H1 (cell line): Measurements from ENCODE around the gene STKLD1. TPM values are rescaled to one million over a fixed set of nuclear protein-coding genes. Genes with fewer than 3 reads are reported as not detected.

Experiments used
- CTCF ChIA-PET: fragments of 300-600 bp; sonication (Branson Sonifier 250); formaldehyde crosslinking; loops from one replicate; lab custom pipeline; 2021; ENCODE audit not compliant: partially characterized antibody; lab: Charles Lee
- POLR2A ChIA-PET: fragments of 300-600 bp; sonication (Branson Sonifier 250); formaldehyde crosslinking; loops from one replicate; lab custom pipeline; 2021; ENCODE audit warnings: inconsistent platforms; ENCODE audit not compliant: partially characterized antibody; lab: Charles Lee
- DNase-seq, 2 experiments: peaks; one replicate each; pipeline versions ENCODE4 v3.0.0 to v3.0.0-alpha.2; 2010 to 2022; ENCODE audit warnings: low spot score in 2 of 2, low read depth in 1 of 2, mixed read lengths in 1 of 2
- FAIRE-seq: peaks from 2 replicates; lab custom pipeline; 2011; peaks lifted over from hg19 to GRCh38; lab: Jason Lieb, UNC
- H2AFZ ChIP-seq: 2 replicates; pipeline ENCODE4 v1.8.1; 2012; ENCODE audit warnings: low read length, inconsistent platforms
- H2AK5ac ChIP-seq: 2 replicates; pipeline ENCODE4 v1.6.1; 2013; ENCODE audit warnings: low read depth, low read length
- H2BK120ac ChIP-seq: replicated peaks from 2 replicates; pipeline ENCODE3; 2013; ENCODE audit warnings: low read depth, low read length, inconsistent platforms
- H2BK12ac ChIP-seq: 2 replicates; pipeline ENCODE4 v1.6.1; 2013; ENCODE audit warnings: low read depth, low read length
- H2BK15ac ChIP-seq: 2 replicates; pipeline ENCODE4 v1.6.1; 2013; ENCODE audit warnings: low read length
- H2BK20ac ChIP-seq: 2 replicates; pipeline ENCODE4 v1.6.1; 2013; ENCODE audit warnings: low read length
- H2BK5ac ChIP-seq: 2 replicates; pipeline ENCODE4 v1.6.1; 2013; ENCODE audit warnings: low read depth, low read length
- H3K14ac ChIP-seq: 2 replicates; pipeline ENCODE4 v1.6.1; 2013; ENCODE audit warnings: inconsistent platforms; ENCODE audit not compliant: insufficient read length
- H3K18ac ChIP-seq: 2 replicates; pipeline ENCODE4 v1.6.1; 2013; ENCODE audit warnings: low read length; ENCODE audit errors: extremely low read depth
- H3K23ac ChIP-seq: 2 replicates; pipeline ENCODE4 v1.6.1; 2013; ENCODE audit warnings: inconsistent platforms; ENCODE audit not compliant: insufficient read length
- H3K23me2 ChIP-seq: 2 replicates; pipeline ENCODE4 v1.6.1; 2013; ENCODE audit warnings: low read depth, low read length
- H3K27ac ChIP-seq: 2 replicates; pipeline ENCODE4 v1.6.1; 2011; ENCODE audit warnings: low read depth, low read length, inconsistent platforms
- H3K27me3 ChIP-seq, 4 experiments: replicated peaks in 1 of 4; 1 replicate in 1 of 4; 2 replicates in 3 of 4; pipeline versions ENCODE4 v1.6.1 to v1.8.1; 2011 to 2013; ENCODE audit warnings: low read length in 3 of 4, mild to moderate bottlenecking in 3 of 4, inconsistent platforms in 2 of 4, mixed read lengths in 2 of 4, moderate library complexity in 1 of 4; ENCODE audit not compliant: control insufficient read depth in 3 of 4, insufficient read depth in 3 of 4; ENCODE audit errors: extremely low read depth in 1 of 4
- H3K36me3 ChIP-seq, 4 experiments: 2 replicates each; pipeline versions ENCODE4 v1.6.1 to v1.8.1; 2011 to 2013; ENCODE audit warnings: mild to moderate bottlenecking in 4 of 4, low read length in 3 of 4, moderate library complexity in 2 of 4, control low read depth in 1 of 4, inconsistent platforms in 1 of 4; ENCODE audit not compliant: insufficient read depth in 4 of 4, control insufficient read depth in 2 of 4
- H3K4ac ChIP-seq: replicated peaks from 2 replicates; pipeline ENCODE3; 2013; ENCODE audit warnings: low read length, low read depth, mixed read lengths, inconsistent platforms; ENCODE audit not compliant: insufficient read length
- H3K4me1 ChIP-seq, 4 experiments: replicated peaks in 1 of 4; 1 replicate in 1 of 4; 2 replicates in 3 of 4; pipeline versions ENCODE4 v1.6.1 to v1.8.1; 2011 to 2013; ENCODE audit warnings: low read length in 3 of 4, inconsistent platforms in 2 of 4, mixed read lengths in 1 of 4; ENCODE audit not compliant: insufficient read depth in 4 of 4, control insufficient read depth in 3 of 4
- H3K4me2 ChIP-seq, 2 experiments: 2 replicates each; pipeline versions ENCODE4 v1.6.1 to v1.8.1; 2011 to 2013; ENCODE audit warnings: low read depth in 2 of 2, low read length in 2 of 2, control low read depth in 1 of 2, inconsistent platforms in 1 of 2, mild to moderate bottlenecking in 1 of 2; ENCODE audit not compliant: insufficient read depth in 1 of 2
- H3K4me3 ChIP-seq, 4 experiments: fragments of 200-600, 300-600 bp in 1 of 4; sonication (generic), shearing (Covaris generic), sonication (Bioruptor Twin) in 1 of 4; 2 replicates each; pipeline versions ENCODE4 v1.5.1 to v1.8.1; 2011 to 2016; ENCODE audit warnings: low read length in 4 of 4, low read depth in 3 of 4, control low read depth in 2 of 4, inconsistent platforms in 2 of 4, mild to moderate bottlenecking in 2 of 4, mixed read lengths in 1 of 4, moderate library complexity in 1 of 4; ENCODE audit not compliant: insufficient read depth in 2 of 4; ENCODE audit errors: extremely low read depth in 1 of 4
- H3K56ac ChIP-seq: replicated peaks from 2 replicates; pipeline ENCODE3; 2013; ENCODE audit warnings: low read depth, mild to moderate bottlenecking, mixed read lengths, low read length, inconsistent platforms; ENCODE audit not compliant: insufficient read length
- H3K79me1 ChIP-seq: 2 replicates; pipeline ENCODE4 v1.6.1; 2013; ENCODE audit warnings: low read depth, low read length, control low read depth
- H3K79me2 ChIP-seq, 2 experiments: 2 replicates each; pipeline versions ENCODE4 v1.6.1 to v1.8.1; 2012 to 2013; ENCODE audit warnings: low read length in 2 of 2, mild to moderate bottlenecking in 2 of 2, inconsistent platforms in 1 of 2; ENCODE audit not compliant: insufficient read depth in 2 of 2, control insufficient read depth in 1 of 2
- H3K9ac ChIP-seq, 4 experiments: replicated peaks in 1 of 4; 1 replicate in 1 of 4; 2 replicates in 3 of 4; pipeline versions ENCODE4 v1.6.1 to v1.8.1; 2011 to 2013; ENCODE audit warnings: low read depth in 3 of 4, low read length in 3 of 4, control low read depth in 2 of 4, mild to moderate bottlenecking in 2 of 4, moderate library complexity in 2 of 4, inconsistent platforms in 1 of 4; ENCODE audit errors: extremely low read depth in 1 of 4
- H3K9me3 ChIP-seq, 2 experiments: 2 replicates each; pipeline versions ENCODE4 v1.6.1 to v1.8.1; 2012 to 2013; ENCODE audit warnings: mild to moderate bottlenecking in 2 of 2, moderate library complexity in 2 of 2, control low read depth in 1 of 2, inconsistent platforms in 1 of 2, low read depth in 1 of 2, low read length in 1 of 2, mixed read lengths in 1 of 2; ENCODE audit not compliant: insufficient read depth in 2 of 2
- H4K20me1 ChIP-seq, 2 experiments: replicated peaks in 1 of 2; 2 replicates each; pipeline versions ENCODE3 to v1.8.1; 2011 to 2013; ENCODE audit warnings: inconsistent platforms in 2 of 2, low read length in 2 of 2, mild to moderate bottlenecking in 1 of 2; ENCODE audit not compliant: insufficient read depth in 2 of 2, control insufficient read depth in 1 of 2
- H4K5ac ChIP-seq: 2 replicates; pipeline ENCODE4 v1.6.1; 2013; ENCODE audit warnings: low read length, low read depth, mixed read lengths, inconsistent platforms; ENCODE audit not compliant: insufficient read length
- H4K8ac ChIP-seq: 2 replicates; pipeline ENCODE4 v1.8.0; 2013; ENCODE audit warnings: mild to moderate bottlenecking, moderate library complexity, low read length, inconsistent platforms; ENCODE audit not compliant: insufficient read depth; ENCODE audit errors: extremely low read depth
- H4K91ac ChIP-seq: replicated peaks from 2 replicates; pipeline ENCODE3; 2013; ENCODE audit warnings: low read length, mixed read lengths, inconsistent platforms; ENCODE audit not compliant: insufficient read length
- JUND ChIP-seq: IDR thresholded peaks from 2 replicates; pipeline ENCODE4 v1.6.1; 2011; ENCODE audit warnings: mild to moderate bottlenecking, improper control_type of control experiment, low read length
- RFX5 ChIP-seq: IDR thresholded peaks from 2 replicates; pipeline ENCODE4 v1.6.1; 2011; ENCODE audit warnings: low read depth, low read length, improper control_type of control experiment, borderline replicate concordance
- SIX5 ChIP-seq: IDR thresholded peaks from 2 replicates; pipeline ENCODE4 v1.6.1; 2011; ENCODE audit warnings: mild to moderate bottlenecking, low read depth, low read length
- SP2 ChIP-seq: IDR thresholded peaks from 2 replicates; pipeline ENCODE4 v1.6.1; 2012; ENCODE audit warnings: mild to moderate bottlenecking, low read length, inconsistent platforms
- TBP ChIP-seq: IDR thresholded peaks from 2 replicates; pipeline ENCODE4 v1.6.1; 2011; ENCODE audit warnings: low read depth, low read length, improper control_type of control experiment
- YY1 ChIP-seq: IDR thresholded peaks from 2 replicates; pipeline ENCODE4 v1.6.1; 2011; ENCODE audit warnings: low read depth, mild to moderate bottlenecking, low read length
- WGBS, 2 experiments: shearing (Covaris generic) in 1 of 2; methylation state at CpG; one replicate each; pipeline versions ENCODE4 v1.1.6 to v1.1.7; 2013 to 2015; ENCODE audit warnings: low lambda C conversion rate in 2 of 2, mixed read lengths in 2 of 2, inconsistent platforms in 1 of 2, low coverage in 1 of 2, missing lambda C conversion rate in 1 of 2; ENCODE audit not compliant: insufficient replicate concordance in 2 of 2, insufficient coverage in 1 of 2, insufficient read length in 1 of 2; ENCODE audit errors: extremely low coverage in 1 of 2, missing lambda C conversion rate in 1 of 2; 5-methylcytosine and 5-hydroxymethylcytosine counted together
- polyA plus RNA-seq, 7 experiments: library from polyadenylated mRNA; depleted of rRNA in 3 of 7; stranded (reverse) in 5 of 7; unstranded in 2 of 7; fragments of >200 nt in 5 of 7; fragments of 200-250 nt in 2 of 7; gene quantifications; 1 replicate in 5 of 7; 2 replicates in 1 of 7; 4 replicates in 1 of 7; pipeline versions ENCODE4 v1.2.1 to v1.2.3, GENCODE V29; 2011 to 2013; ENCODE audit warnings: missing spikeins in 2 of 7, mixed read lengths in 2 of 7
- total RNA-seq: library from RNA; stranded (reverse); fragmentation: NEBNext Ultra II Directional; extraction: Animal tissue kit (Norgen Biotek cat#: 25700); gene quantifications from 2 replicates; pipeline ENCODE4 v1.2.1, GENCODE V29; 2021

STKLD1 gene
- total and polyA plus RNA-seq, 2 of the 8 experiments (the other 6 are each of a cell fraction or from before 2014, with no cell fraction given) = 0.26 TPM; not detected in 1

GRCh38 chr9:133402689-133403088 lies 26.5 kb downstream of the STKLD1 start:
- H2BK15ac ChIP-seq = no peak overlapping the region
- H3K79me1 ChIP-seq = no peaks in the 10 kb centered on the region
- no peak overlapping the region for H2BK5ac ChIP-seq
- ChIA-PET POLR2A (interaction anchor here (0.9 to 5.6 kb wide), 8 partner anchors 8 to 49 kb away, joined by 3 to 31 read pairs (median 4); no protein-coding TSS in a partner anchor), CTCF (interaction anchor here (0.7 to 4.6 kb wide), 18 partner anchors 7 to 214 kb away, joined by 3 to 32 read pairs (median 5); partner anchors contain the start of genes ADAMTS13, SURF1 and SURF2)
- H4K20me1 ChIP-seq = peaks cover 13 to 18% of the 10 kb centered on the region in 2 experiments
- H3K79me2 ChIP-seq = no peaks in the 10 kb centered on the region
- H3K9ac ChIP-seq = no peak overlapping the region
- no peak overlapping the region for H4K91ac ChIP-seq
- no peaks in the 10 kb centered on the region for H3K23me2 ChIP-seq
- no peaks in the 10 kb centered on the region for H3K27me3 ChIP-seq
- H2AFZ ChIP-seq = no peak overlapping the region
- no peak overlapping the region for H3K56ac ChIP-seq
- no peak overlapping the region for H3K23ac ChIP-seq
- WGBS, 2 experiments = 83% methylated on average over 6 of the region's 7 CpGs; no CpG with 5 or more reads in 1 of the 2 experiments
- no peak overlapping the region for H3K18ac ChIP-seq
- no peak overlapping the region for H2BK120ac ChIP-seq
- H4K8ac ChIP-seq = 0 out of 2 replicates have a peak overlapping the region, but pooled peaks have one; percentile 14
- H2AK5ac ChIP-seq = no peak overlapping the region
- H2BK12ac ChIP-seq = no peak overlapping the region
- DNase-seq (no peak), FAIRE-seq (no peak)
- no peaks in the 10 kb centered on the region for H3K4me1 ChIP-seq
- H3K4me3 ChIP-seq = no peak overlapping the region
- H3K27ac ChIP-seq = no peak overlapping the region
- H4K5ac ChIP-seq = no peak overlapping the region
- H3K9me3 ChIP-seq = no peaks in the 10 kb centered on the region
- peaks cover 9 to 16% (median 14%) of the 10 kb centered on the region in 4 experiments; a peak in 6 of 8 replicates for H3K36me3 ChIP-seq
- no peak overlapping the region for H3K14ac ChIP-seq
- no peak overlapping the region for H2BK20ac ChIP-seq
- no peak overlapping the region for H3K4ac ChIP-seq
- no peak for TF ChIP-seq JUND
- TF ChIP-seq YY1 = no peak
- no peak for TF ChIP-seq RFX5
- TF ChIP-seq SP2 = no peak
- no peak for TF ChIP-seq SIX5
- no peak for TF ChIP-seq TBP
- no peak overlapping the region for H3K4me2 ChIP-seq
